ENCODE data around the gene ARL2BP.
"Not testable (repeated sequence)": the region's sequence is repeated elsewhere in the genome, so short reads cannot be mapped to it uniquely, and the experiment has no call there.

The ARL2BP gene

GRCh38 chr16:57244767-57245471 lies at the start of gene ARL2BP:
Gene ARL2BP (plus strand): TSS chr16:57245259. CDS start chr16:57245368, 109 bp downstream.
- in situ Hi-C loops (cut with HindIII; ENCODE audit: low sequenced_read_pairs) = no loop called here

DNA sequence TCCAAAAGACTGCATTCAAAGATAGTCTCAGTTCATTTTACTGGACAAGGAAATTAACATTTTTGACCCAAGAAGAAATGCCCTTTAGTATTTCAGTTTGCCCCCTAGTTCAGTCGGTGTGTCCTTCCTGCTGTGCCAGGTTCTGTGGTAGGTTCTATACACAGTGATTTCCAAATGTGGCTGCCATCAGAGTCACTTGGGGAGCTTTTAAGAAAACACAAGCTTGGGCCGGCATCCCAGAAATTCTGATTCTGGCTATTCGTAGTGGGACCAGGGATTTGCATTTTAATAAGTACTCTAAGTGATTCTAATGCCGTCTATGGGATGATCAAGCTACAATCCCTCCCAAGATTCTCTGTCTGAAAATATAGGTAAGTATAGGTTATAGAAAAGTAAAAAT lies 48.8 kb upstream of the ARL2BP start:
- in situ Hi-C loops (cut with HindIII; ENCODE audit: low sequenced_read_pairs) = no loop called here

GRCh38 chr16:57196753-57197152 lies 48.3 kb upstream of the ARL2BP start:
- in situ Hi-C loops (cut with HindIII; ENCODE audit: low sequenced_read_pairs) = no loop called here

DNA sequence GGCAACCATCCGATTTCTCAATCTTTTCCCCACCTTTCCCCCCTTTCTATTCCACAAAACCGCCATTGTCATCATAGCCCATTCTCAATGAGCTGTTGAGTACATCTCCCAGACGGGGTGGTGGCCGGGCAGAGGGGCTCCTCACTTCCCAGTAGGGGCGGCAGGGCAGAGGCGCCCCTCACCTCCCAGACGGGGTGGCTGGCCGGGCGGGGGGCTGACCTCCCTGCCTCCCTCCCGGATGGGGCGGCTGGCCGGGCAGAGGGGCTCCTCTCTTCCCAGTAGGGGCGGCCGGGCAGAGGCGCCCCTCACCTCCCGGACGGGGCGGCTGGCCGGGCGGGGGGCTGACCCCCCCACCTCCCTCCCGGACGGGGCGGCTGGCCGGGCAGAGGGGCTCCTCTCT lies 44.7 kb upstream of the ARL2BP start:
- in situ Hi-C loops (cut with HindIII; ENCODE audit: low sequenced_read_pairs) = not testable (repeated sequence)

DNA sequence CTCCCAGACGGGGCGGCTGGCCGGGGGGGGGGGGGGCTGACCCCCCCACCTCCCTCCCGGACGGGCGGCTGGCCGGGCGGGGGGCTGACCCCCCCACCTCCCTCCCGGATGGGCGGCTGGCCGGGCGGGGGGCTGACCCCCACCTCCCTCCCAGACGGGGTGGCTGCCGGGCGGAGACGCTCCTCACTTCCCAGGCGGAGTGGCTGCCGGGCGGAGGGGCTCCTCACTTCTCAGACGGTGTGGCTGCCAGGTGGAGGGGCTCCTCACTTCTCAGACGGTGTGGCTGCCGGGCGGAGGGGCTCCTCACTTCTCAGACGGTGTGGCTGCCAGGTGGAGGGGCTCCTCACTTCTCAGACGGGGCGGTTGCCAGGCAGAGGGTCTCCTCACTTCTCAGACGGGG lies 44.1 kb upstream of the ARL2BP start:
- in situ Hi-C loops (cut with HindIII; ENCODE audit: low sequenced_read_pairs) = not testable (repeated sequence)

- in situ Hi-C loops (cut with HindIII; ENCODE audit: low sequenced_read_pairs) = no loop called here
These were observed 42.8 kb upstream of the ARL2BP start for GRCh38 chr16:57202095-57202886.

DNA sequence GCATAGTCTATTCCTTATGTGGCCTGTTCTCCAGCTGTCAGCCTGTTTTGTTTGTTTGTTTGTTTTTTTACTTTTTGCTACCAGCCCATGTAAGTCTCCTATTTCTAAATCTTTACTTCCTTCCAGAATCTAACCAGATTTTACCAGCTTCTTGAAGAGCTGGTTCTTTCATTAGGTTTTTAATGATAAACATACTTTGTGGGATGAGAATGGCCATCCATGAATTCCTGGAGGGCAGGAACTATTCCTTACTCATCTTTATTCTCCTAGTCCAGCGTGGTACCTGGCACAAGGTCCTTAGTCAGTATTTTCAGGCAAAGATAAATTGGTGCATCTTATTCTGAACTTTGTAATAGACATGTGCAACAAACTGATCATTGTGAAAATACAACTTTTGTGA lies 41.6 kb upstream of the ARL2BP start:
- in situ Hi-C loops (cut with HindIII; ENCODE audit: low sequenced_read_pairs) = no loop called here

DNA sequence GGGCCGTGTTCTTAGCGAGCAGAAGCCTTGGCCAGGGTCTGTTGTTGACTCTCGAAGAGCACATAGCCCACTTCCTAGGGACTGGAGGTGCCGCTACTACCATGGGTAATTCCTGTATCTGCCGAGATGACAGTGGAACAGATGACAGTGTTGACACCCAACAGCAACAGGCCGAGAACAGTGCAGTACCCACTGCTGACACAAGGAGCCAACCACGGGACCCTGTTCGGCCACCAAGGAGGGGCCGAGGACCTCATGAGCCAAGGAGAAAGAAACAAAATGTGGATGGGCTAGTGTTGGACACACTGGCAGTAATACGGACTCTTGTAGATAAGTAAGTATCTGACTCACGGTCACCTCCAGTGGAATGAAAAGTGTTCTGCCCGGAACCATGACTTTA lies 40.4 kb upstream of the ARL2BP start:
- in situ Hi-C loops (cut with HindIII; ENCODE audit: low sequenced_read_pairs) = no loop called here

GRCh38 chr16:57208926-57209325 lies 36.1 kb upstream of the ARL2BP start:
- in situ Hi-C loops (cut with HindIII; ENCODE audit: low sequenced_read_pairs) = no loop called here

- in situ Hi-C loops (cut with HindIII; ENCODE audit: low sequenced_read_pairs) = no loop called here
These were observed 35.3 kb upstream of the ARL2BP start for GRCh38 chr16:57209780-57210179.

DNA sequence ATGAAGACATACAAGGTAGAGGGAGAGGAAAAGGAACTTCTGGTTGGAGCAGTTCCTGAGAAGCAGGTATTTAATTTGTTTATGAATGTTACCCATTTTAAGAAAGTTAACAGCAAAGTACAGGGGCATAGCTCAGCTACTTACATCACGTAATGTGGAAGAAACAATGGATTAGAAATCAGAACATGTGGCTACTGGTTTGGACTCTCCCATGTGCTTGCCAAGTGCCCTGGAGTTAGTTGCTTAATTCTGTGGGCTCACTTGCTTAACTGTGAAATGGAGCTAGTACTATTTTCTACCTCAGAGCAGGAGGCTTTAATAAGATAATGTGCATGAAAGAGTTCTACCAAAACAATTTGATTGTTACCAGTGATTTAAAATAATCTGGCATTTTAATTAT lies 31.6 kb upstream of the ARL2BP start:
- in situ Hi-C loops (cut with HindIII; ENCODE audit: low sequenced_read_pairs) = no loop called here

- in situ Hi-C loops (cut with HindIII; ENCODE audit: low sequenced_read_pairs) = no loop called here
These were observed 28.1 kb upstream of the ARL2BP start for GRCh38 chr16:57216968-57217367.

GRCh38 chr16:57223057-57223456 lies 22.0 kb upstream of the ARL2BP start:
- in situ Hi-C loops (cut with HindIII; ENCODE audit: low sequenced_read_pairs) = no loop called here

- in situ Hi-C loops (cut with HindIII; ENCODE audit: low sequenced_read_pairs) = no loop called here
These were observed 20.3 kb upstream of the ARL2BP start for GRCh38 chr16:57224651-57225335.

- in situ Hi-C loops (cut with HindIII; ENCODE audit: low sequenced_read_pairs) = no loop called here
These were observed 19.1 kb upstream of the ARL2BP start for GRCh38 chr16:57225978-57226377.

DNA sequence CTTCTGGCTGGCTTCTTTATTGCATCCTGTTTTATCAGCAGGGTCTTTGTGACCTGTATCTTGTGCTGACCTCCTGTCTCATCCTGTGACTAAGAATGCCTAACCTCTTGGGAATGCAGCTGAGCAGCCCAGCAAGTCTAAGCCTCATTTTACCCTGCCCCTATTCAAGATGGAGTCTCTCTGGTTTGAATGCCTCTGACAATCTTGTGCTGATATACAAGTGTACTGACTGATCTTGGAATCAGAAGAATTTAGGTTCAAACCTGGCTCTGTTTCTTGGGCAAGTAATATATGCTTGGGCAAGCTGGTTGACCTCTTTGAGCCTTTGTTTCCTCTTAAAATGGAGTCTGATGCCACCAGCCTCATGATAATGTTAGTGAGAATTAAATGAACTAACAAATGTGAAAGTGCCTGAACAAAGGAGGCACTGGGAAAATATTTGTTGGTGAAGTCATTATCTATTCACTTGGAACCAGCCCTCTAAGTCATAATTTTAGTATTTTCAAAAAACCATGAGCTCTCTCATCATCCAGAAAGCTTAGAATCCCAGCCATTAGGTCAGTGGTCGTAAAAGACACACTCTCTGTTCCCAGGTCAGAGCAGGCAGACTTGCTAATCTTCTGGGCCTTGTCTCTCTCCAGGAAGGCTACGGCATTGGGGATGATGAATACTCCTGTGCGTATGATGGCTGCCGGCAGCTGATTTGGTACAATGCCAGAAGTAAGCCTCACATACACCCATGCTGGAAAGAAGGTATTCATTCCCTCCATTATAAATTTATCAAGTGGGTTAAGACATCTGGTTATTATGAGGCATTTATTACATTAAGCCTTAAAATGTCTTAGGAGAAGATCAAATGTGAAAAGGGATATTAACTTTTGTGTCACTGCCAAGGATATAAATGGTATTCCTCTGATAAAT lies 18.1 kb upstream of the ARL2BP start:
- in situ Hi-C loops (cut with HindIII; ENCODE audit: low sequenced_read_pairs) = no loop called here

DNA sequence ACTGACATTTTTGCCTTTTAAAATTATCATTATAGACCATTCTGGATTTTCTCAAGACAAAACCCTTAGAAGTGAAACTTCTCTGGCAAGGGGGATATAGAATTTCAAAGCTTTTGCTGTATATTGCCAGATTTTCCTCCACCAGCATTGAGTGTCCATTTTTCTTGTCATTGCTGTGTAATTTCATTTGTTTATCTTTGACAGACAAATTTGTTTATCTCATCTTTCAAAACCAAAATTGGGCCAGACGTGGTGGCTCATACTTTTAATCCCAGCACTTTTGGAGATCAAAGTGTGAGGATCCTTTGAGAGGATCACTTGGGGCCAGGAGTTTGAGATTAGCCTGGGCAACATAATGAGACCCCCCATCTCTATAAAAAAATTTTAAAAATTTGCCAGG lies 16.0 kb upstream of the ARL2BP start:
- in situ Hi-C loops (cut with HindIII; ENCODE audit: low sequenced_read_pairs) = no loop called here

- in situ Hi-C loops (cut with HindIII; ENCODE audit: low sequenced_read_pairs) = no loop called here
These were observed 13.2 kb upstream of the ARL2BP start for GRCh38 chr16:57231821-57232350.

DNA sequence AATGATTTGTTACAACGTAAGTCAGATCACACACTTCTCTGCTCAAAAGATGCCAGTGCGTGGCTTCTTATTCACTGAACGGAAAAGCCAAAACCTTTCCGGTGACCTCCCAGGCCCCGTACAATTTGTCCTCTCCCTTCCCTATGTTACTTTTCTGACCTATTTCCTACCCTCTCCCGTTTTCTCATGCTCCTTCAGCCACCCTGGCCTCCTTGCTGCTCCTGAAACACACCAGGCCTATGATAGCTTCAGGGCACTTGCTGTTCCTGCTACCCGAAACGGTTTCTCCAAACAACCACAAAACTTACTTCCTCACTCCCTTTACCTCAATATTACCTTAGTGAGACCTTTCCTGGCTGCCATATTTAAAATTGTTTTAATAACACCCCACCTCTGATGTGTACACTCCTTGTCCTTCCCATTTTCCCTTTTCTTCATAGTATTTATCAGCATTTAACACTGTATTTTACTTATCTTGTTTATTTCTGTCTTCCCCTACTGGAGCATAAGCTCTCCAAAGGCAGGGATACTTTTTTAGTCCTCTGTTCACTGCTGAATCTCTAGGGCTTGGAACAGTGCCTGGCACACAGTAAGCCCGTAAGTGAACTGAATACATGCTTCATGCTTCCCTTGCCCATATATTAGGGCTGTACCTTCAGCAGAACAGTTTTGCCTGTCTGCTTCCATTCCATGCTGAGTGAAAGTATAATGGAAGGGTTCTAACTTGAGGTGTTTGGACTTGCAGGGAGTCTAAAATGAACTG lies 10.9 kb upstream of the ARL2BP start:
- in situ Hi-C loops (cut with HindIII; ENCODE audit: low sequenced_read_pairs) = no loop called here

- in situ Hi-C loops (cut with HindIII; ENCODE audit: low sequenced_read_pairs) = no loop called here
These were observed 10.4 kb upstream of the ARL2BP start for GRCh38 chr16:57234707-57235092.
